GM13976 (cell line): ENCODE measurements around the gene LZTS2.

ENCODE experiments used
- DNase-seq: peaks from one replicate; pipeline ENCODE4 v3.0.0; 2012; ENCODE audit warnings: low spot score
- in situ Hi-C: fragments of 300-500 bp; cut with MboI; formaldehyde crosslinking; loops from one replicate; pipeline ENCODE4 v1.12.0; 2022; ENCODE audit warnings: low sequenced_read_pairs, mixed read lengths, inconsistent platforms; ENCODE audit not compliant: unreplicated experiment
- TF ChIP-seq, protein P1 (sequence below): IDR thresholded peaks from 2 replicates; pipeline ENCODE4 v1.5.1; 2012; ENCODE audit warnings: borderline replicate concordance, mild to moderate bottlenecking; ENCODE audit not compliant: insufficient read depth; ENCODE audit errors: extremely low read depth, missing control alignments, control extremely low read depth

Gene LZTS2

DNA sequence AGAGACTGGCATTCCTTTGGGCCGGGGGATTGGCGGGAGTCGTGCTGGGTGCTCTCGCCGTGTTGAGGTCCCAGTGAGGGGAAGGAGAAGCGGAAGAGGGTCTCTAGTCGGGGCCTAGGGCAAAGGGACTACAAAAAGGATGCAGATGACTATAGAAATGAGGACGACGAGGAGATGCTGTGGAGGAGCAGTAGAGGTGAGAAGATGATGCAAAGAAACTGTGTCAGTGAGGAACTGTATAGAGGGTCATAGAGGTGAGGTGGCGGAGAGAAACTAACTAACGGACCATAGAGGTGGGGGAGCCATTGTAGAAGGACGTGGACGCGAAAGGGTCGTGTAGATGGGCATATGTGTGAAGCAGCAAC is 11.9 kb upstream of the LZTS2 start:
- no peak for DNase-seq
- in situ Hi-C loops: no loop called here
- TF ChIP-seq, protein P1, sequence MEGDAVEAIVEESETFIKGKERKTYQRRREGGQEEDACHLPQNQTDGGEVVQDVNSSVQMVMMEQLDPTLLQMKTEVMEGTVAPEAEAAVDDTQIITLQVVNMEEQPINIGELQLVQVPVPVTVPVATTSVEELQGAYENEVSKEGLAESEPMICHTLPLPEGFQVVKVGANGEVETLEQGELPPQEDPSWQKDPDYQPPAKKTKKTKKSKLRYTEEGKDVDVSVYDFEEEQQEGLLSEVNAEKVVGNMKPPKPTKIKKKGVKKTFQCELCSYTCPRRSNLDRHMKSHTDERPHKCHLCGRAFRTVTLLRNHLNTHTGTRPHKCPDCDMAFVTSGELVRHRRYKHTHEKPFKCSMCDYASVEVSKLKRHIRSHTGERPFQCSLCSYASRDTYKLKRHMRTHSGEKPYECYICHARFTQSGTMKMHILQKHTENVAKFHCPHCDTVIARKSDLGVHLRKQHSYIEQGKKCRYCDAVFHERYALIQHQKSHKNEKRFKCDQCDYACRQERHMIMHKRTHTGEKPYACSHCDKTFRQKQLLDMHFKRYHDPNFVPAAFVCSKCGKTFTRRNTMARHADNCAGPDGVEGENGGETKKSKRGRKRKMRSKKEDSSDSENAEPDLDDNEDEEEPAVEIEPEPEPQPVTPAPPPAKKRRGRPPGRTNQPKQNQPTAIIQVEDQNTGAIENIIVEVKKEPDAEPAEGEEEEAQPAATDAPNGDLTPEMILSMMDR: no peak

DNA sequence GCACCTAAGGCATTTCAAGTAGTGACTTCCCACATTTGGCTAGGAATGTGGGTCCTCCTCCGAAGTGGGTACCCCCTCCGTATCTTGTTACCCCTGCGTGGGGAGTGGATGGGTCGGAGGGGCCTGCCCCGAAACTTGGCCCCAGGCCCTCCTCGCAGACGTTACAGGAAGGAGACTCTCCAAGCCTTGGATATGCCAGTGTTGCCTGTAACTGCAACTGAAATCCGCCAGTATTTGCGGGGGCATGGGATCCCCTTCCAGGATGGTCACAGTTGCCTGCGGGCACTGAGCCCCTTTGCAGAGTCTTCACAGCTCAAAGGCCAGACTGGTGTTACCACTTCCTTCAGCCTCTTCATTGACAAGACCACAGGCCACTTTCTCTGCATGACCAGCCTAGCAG is 11.4 kb upstream of the LZTS2 start:
- in situ Hi-C loops: no loop called here
- no peak for DNase-seq
- TF ChIP-seq, protein P1: no peak

- no peak for DNase-seq
- in situ Hi-C loops: no loop called here
- TF ChIP-seq, protein P1: no peak
Observed at GRCh38 chr10:100989088-100989487, 10.5 kb upstream of the LZTS2 start.

DNA sequence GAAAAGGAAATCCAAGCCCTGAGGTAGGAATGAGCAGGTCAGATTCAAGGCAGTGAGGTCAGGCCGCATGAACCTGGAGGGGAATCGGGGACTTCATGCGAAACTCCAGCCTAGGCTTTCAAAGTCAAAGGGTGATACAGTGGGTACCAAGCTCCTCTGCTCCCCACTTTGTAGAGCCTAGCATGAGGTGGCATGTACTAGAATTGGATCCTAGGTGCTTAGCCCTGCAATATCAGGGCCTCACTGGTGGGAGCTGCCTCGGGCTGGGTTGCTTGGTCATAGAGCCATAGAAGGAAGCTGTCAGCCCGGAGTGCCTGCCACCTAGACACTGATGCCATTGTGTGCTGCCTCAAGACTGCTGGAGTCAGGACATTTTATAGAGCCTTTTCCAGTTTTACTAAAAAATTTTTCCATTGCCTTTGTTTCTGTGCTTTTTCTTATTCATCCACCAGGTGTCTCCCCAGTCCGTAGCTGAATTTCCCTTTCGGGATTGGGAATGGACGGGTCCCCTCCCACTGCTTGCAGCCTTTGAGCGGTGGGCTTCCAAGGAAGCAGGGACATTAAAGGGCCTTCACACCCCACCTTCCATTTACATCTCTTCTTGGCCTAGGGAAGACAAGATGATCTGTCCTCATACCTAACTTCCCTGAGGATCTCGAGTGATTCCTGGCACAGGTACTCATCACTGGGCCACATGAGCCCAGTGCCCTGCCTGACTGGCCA is 5.5 kb upstream of the LZTS2 start:
- in situ Hi-C loops: no loop called here
- no peak for DNase-seq
- TF ChIP-seq, protein P1: no peak

DNA sequence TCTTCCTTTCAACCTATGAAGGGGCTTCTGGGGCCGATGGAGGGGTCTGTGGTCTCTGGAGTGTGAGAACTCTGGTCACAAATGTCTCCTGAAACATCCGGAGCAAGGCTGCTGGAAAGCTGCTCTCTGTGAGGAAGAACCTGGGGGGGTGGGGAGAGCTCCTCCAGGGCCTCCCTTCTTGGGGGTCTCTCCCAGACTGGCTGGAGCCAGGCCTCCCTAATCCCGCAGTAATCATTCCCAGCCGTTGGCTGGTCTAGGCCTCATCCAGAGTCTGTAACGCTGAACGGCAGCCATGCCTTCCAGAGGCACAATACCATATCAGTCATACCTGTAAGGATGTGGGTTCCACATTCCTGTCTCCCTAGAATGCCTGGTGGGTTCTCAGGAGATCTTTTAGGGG is 4.4 kb upstream of the LZTS2 start:
- TF ChIP-seq, protein P1: no peak
- in situ Hi-C loops: no loop called here
- DNase-seq: no peak

DNA sequence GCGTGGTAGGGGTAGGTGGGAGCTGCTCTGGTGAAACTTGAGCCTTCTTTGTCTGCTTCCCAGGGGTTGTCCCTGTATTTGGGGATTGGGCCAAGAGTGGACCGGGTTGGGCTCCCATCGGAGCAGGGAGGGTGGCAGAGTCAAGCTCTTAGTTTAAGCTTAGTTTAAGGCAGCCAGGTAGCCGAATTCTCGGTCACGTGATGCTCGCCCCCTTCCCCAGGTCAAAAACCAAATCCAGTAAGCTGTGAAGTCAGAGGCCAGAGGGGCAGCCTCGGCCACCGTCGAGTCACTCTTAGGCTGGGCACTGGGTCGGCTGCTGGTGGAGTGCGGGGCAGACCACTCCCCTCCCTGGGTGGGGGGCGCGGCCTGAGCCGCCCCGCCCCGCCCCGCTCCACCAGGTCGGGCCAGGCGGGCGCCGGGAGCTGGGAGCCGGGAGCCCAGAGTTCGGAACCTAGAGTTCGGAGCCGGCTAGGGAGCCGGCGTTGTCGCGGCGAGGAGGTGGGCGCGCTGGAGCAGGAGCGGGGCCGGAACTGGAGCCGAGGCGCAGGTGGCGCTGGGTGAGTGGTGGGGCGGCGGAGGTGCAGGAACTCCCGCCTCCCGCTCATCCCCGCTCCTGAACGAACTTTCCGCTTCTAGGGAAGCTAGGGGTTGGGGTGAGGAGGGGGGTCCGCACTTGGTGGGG is 2.8 kb upstream of the LZTS2 start:
- in situ Hi-C loops: no loop called here
- DNase-seq: peak; percentile 75
- TF ChIP-seq, protein P1: no peak
